ENCODE results near the gene MRPL21. TPM values are rescaled to one million over a fixed set of nuclear protein-coding genes. Genes with fewer than 3 reads are reported as not detected.

The MRPL21 gene
- total RNA-seq, 1 donor from 2014 or later, result 68.5 TPM

GRCh38 chr11:68844801-68845200, 58.8 kb downstream of the MRPL21 start:
- TF ChIP-seq POLR2A (IDR thresholded peaks at IDR 0.05) (no peak), CTCF (IDR thresholded peaks at IDR 0.05) (no peak), POLR2AphosphoS5 (IDR thresholded peaks at IDR 0.05; ENCODE audit: insufficient read depth in 1 of 2, low read depth in 1 of 2) (no peak)
- intact Hi-C loops (cut with DNase I), result no loop called here
- Histone ChIP-seq H3K27ac (no peak overlapping the region), H3K4me3 (no peak overlapping the region), H3K27me3 (no peaks in the 10 kb centered on the region), H3K9me3 (no peaks in the 10 kb centered on the region), H3K36me3 (no peaks in the 10 kb centered on the region), H3K4me1 (peaks cover 18% of the 10 kb centered on the region)
- DNase-seq (ENCODE audit: extremely low spot score in 2 of 2), result no peak

GRCh38 chr11:68844376-68844775, 59.3 kb downstream of the MRPL21 start:
- intact Hi-C loops (cut with DNase I), result no loop called here
- Histone ChIP-seq H3K27me3 (no peaks in the 10 kb centered on the region), H3K9me3 (no peaks in the 10 kb centered on the region), H3K4me3 (peak overlapping the region in 1 of 2 donors; percentile 69), H3K27ac (peak overlapping the region; percentile 97), H3K4me1 (peaks cover 22% of the 10 kb centered on the region), H3K36me3 (no peaks in the 10 kb centered on the region)
- DNase-seq (ENCODE audit: extremely low spot score in 2 of 2), result no peak
- TF ChIP-seq CTCF (IDR thresholded peaks at IDR 0.05) (no peak), POLR2AphosphoS5 (IDR thresholded peaks at IDR 0.05; ENCODE audit: insufficient read depth in 1 of 2, low read depth in 1 of 2) (no peak), POLR2A (IDR thresholded peaks at IDR 0.05) (no peak)

GRCh38 chr11:68843703-68844312, 59.8 kb downstream of the MRPL21 start:
- peaks cover 23% of the 10 kb centered on the region for H3K4me1 ChIP-seq
- no peaks in the 10 kb centered on the region for H3K36me3 ChIP-seq
- DNase-seq (ENCODE audit: extremely low spot score in 2 of 2), result no peak
- H3K4me3 ChIP-seq, result peak overlapping the region; percentile 69 to 98
- peak overlapping the region; percentile 97 for H3K27ac ChIP-seq
- intact Hi-C loops (cut with DNase I), result no loop called here
- no peaks in the 10 kb centered on the region for H3K27me3 ChIP-seq
- TF ChIP-seq CTCF (IDR thresholded peaks at IDR 0.05) (peak in 1 of 3 experiments; percentile 59), POLR2AphosphoS5 (IDR thresholded peaks at IDR 0.05; ENCODE audit: insufficient read depth in 1 of 2, low read depth in 1 of 2) (peak in 1 of 2 donors; percentile 44), POLR2A (IDR thresholded peaks at IDR 0.05) (no peak)
- H3K9me3 ChIP-seq, result no peaks in the 10 kb centered on the region

- H3K27ac ChIP-seq, result peak overlapping the region; percentile 97
- no peaks in the 10 kb centered on the region for H3K27me3 ChIP-seq
- intact Hi-C loops (cut with DNase I), result no loop called here
- peaks cover 30% of the 10 kb centered on the region for H3K4me1 ChIP-seq
- H3K36me3 ChIP-seq, result no peaks in the 10 kb centered on the region
- no peaks in the 10 kb centered on the region for H3K9me3 ChIP-seq
- peak overlapping the region; percentile 69 to 98 for H3K4me3 ChIP-seq
- DNase-seq (ENCODE audit: extremely low spot score in 2 of 2), result no peak
- TF ChIP-seq CTCF (IDR thresholded peaks at IDR 0.05) (no peak), POLR2A (IDR thresholded peaks at IDR 0.05) (no peak), POLR2AphosphoS5 (IDR thresholded peaks at IDR 0.05; ENCODE audit: insufficient read depth in 1 of 2, low read depth in 1 of 2) (no peak)
Measured at GRCh38 chr11:68843052-68843561, 60.5 kb downstream of the MRPL21 start.

- peak overlapping the region; percentile 97 for H3K27ac ChIP-seq
- TF ChIP-seq POLR2AphosphoS5 (IDR thresholded peaks at IDR 0.05; ENCODE audit: insufficient read depth in 1 of 2, low read depth in 1 of 2), result no peak
- no peak for TF ChIP-seq CTCF (IDR thresholded peaks at IDR 0.05)
- TF ChIP-seq POLR2A (IDR thresholded peaks at IDR 0.05), result no peak
- intact Hi-C loops (cut with DNase I), result no loop called here
Measured at GRCh38 chr11:68842427-68843051, 61.1 kb downstream of the MRPL21 start.

More at GRCh38 chr11:68842427-68843051, 61.1 kb downstream of the MRPL21 start:
- Histone ChIP-seq H3K9me3 (no peaks in the 10 kb centered on the region), H3K4me3 (peak overlapping the region; percentile 69 to 98), H3K27me3 (no peaks in the 10 kb centered on the region), H3K4me1 (peaks cover 36% of the 10 kb centered on the region), H3K36me3 (no peaks in the 10 kb centered on the region)
- DNase-seq (ENCODE audit: extremely low spot score in 2 of 2), result no peak

Data from vagina (tissue), 2 donors.